ENCODE results near the gene AUTS2.
A peak's percentile ranks its signal among the peaks of the same experiment; 100 is the strongest.

Gene AUTS2

GRCh38 chr7:70298780-70299471, 700.7 kb downstream of the AUTS2 start:
- no peak for DNase-seq

GRCh38 chr7:70299472-70299807, 701.2 kb downstream of the AUTS2 start:
- DNase-seq: no peak

GRCh38 chr7:70301673-70302185, 703.5 kb downstream of the AUTS2 start:
- DNase-seq: no peak

GRCh38 chr7:70303309-70303708, 705.0 kb downstream of the AUTS2 start:
- DNase-seq: no peak

GRCh38 chr7:70303780-70304179, 705.5 kb downstream of the AUTS2 start:
- DNase-seq: no peak

- no peak for DNase-seq
Observed at GRCh38 chr7:70306173-70306572, 707.9 kb downstream of the AUTS2 start.

- DNase-seq: no peak
Observed at GRCh38 chr7:70307544-70308106, 709.4 kb downstream of the AUTS2 start.

- DNase-seq: no peak
Observed at GRCh38 chr7:70312336-70312735, 714.1 kb downstream of the AUTS2 start.

GRCh38 chr7:70313271-70313670, 715.0 kb downstream of the AUTS2 start:
- no peak for DNase-seq

GRCh38 chr7:70313687-70314086, 715.4 kb downstream of the AUTS2 start:
- DNase-seq: no peak

GRCh38 chr7:70314221-70314620, 715.9 kb downstream of the AUTS2 start:
- no peak for DNase-seq

- no peak for DNase-seq
Observed at GRCh38 chr7:70316745-70317144, 718.5 kb downstream of the AUTS2 start.

- DNase-seq: no peak
Observed at GRCh38 chr7:70317356-70317755, 719.1 kb downstream of the AUTS2 start.

GRCh38 chr7:70318511-70318910, 720.2 kb downstream of the AUTS2 start:
- DNase-seq: no peak

GRCh38 chr7:70319057-70319456, 720.8 kb downstream of the AUTS2 start:
- DNase-seq: no peak

- DNase-seq: no peak
Observed at GRCh38 chr7:70321016-70321590, 722.8 kb downstream of the AUTS2 start.

- no peak for DNase-seq
Observed at GRCh38 chr7:70322856-70323255, 724.6 kb downstream of the AUTS2 start.

- DNase-seq: no peak
Observed at GRCh38 chr7:70325509-70326101, 727.3 kb downstream of the AUTS2 start.

GRCh38 chr7:70334295-70334694, 736.0 kb downstream of the AUTS2 start:
- DNase-seq: no peak

GRCh38 chr7:70334871-70335270, 736.6 kb downstream of the AUTS2 start:
- DNase-seq: no peak

GRCh38 chr7:70336536-70336935, 738.3 kb downstream of the AUTS2 start:
- no peak for DNase-seq

- peak; percentile 99 for DNase-seq
Observed at GRCh38 chr7:70338015-70338414, 739.7 kb downstream of the AUTS2 start.

- DNase-seq: no peak
Observed at GRCh38 chr7:70340236-70340635, 742.0 kb downstream of the AUTS2 start.

GRCh38 chr7:70341446-70341845, 743.2 kb downstream of the AUTS2 start:
- DNase-seq: no peak

Measured in NCI-H2081 treated with DMSO at 0.1 percent for 48 hours (cell line).